ENCODE results near the gene TOPAZ1.

TOPAZ1 gene

DNA sequence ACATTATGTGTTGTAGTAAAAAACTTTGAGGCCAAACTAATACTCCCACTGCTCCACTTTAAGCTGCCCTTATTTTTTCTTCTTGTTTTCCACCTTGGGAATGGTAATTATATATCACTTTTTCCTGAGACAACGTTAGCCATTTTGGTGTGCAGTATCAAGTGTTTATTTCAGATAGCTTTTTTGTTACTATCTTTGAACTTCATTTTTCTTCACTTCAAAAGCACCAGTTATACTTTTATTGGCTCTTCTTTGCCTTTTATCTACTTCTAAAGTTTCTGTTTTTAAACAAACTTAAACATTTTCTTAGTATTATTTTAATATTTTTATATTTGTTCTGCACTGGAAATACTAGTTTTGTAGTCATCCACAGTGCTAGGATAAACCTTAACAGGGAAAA is 6.5 kb downstream of the TOPAZ1 start:
- no peak for DNase-seq (ENCODE audit: low spot score)

DNA sequence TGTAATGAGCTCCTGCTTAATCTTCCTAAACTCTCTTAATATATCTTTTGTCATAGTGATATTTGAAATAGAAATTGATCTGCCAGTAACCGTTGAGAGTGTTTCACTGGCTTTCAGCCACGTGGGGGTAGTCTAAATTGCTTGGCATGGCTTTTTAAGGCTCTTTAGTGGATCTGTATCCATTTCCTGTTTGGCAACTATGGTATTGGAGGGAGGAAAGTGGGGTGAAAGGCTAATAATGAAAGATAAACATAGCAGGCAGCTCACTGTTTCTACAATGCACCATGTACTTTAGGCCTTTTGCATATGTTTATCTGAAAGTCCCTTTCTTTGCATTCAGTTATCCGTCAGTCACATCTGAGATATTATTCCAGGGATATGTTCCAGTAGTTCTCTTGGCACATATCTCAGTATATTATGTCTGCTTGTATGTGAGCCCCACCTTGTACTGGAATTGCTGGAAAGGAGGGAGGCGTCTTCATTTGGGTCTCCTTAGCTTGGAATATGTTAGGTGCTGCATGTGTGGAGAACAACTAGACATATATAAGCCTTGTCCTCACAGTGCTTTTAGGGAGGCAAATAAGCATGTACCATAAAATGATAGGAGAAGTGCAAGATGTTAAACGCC is 10.8 kb downstream of the TOPAZ1 start:
- DNase-seq (ENCODE audit: low spot score), result no peak

DNA sequence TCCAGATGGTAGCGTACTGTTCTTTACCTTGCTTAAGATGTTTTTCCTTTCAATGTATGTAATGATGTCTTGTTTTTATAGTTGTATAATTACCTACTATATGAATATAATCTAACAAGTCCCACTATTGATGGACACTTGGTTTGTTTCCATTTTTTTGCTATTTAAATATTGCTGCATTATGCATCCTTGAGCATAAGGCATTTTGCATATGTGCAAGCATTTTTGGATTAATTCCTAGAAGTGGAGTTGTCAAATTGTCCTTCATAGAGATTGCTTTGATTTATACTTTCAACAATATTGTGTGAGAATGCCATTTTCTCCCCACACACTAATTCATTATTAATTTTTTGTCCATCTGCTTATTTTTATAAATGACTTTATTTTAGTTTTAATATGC is 17.7 kb downstream of the TOPAZ1 start:
- DNase-seq (ENCODE audit: low spot score), result no peak

DNA sequence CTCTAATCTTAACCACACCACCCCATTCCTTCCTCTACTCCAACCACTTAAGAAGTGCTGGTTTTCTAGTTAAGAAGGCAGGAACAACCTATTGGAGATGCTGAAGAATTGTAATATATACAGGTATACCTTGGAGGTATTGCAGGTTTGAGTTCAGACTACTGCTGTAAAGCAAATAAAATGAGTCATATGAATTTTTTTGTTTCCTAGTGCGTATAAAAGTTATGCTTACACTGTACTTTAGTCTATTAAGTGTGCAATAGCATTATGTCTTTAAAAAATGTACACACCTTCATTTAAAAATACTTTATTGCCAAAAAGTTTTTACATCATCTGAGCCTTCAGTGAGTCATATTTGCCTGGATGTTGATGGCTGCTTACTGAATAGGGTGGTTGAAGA is 22.5 kb downstream of the TOPAZ1 start:
- no peak for DNase-seq (ENCODE audit: low spot score)

DNA sequence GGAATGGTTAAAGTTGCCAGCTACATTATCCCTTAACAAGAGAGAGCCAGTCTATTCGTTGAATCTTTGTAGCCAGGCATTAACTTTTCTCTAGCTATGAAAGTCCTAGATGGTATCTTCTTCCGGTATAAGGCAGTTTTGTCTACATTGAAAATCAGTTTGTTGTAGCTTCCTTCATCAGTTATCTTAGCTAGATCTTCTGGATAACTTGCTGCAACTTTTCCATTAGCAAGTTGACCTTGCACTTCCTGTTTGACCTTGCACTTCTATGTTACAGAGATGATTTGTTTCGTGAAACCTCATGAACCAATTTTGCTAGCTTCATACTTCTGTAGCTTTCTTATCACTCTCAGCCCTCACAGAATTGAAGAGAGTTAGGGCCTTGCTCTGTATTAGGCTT is 24.1 kb downstream of the TOPAZ1 start:
- no peak for DNase-seq (ENCODE audit: low spot score)

DNA sequence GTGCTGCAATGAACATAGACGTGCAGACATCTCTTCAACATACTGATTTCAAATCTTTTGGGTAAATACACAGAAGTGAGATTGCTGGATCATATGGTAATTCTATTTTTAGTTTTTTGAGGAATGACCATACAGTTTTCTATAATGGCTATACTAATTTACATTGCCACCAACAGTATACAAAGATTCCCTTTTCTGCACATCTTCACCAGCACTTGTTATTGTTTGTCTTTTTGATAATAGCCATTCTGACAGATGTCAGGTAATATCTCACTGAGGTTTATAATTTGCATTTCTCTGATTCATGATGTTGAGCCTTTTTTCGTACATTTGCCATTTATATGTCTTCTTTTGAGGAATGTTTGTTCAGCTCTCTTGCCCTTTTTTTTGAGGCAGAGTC is 30.5 kb downstream of the TOPAZ1 start:
- DNase-seq (ENCODE audit: low spot score), result no peak

DNA sequence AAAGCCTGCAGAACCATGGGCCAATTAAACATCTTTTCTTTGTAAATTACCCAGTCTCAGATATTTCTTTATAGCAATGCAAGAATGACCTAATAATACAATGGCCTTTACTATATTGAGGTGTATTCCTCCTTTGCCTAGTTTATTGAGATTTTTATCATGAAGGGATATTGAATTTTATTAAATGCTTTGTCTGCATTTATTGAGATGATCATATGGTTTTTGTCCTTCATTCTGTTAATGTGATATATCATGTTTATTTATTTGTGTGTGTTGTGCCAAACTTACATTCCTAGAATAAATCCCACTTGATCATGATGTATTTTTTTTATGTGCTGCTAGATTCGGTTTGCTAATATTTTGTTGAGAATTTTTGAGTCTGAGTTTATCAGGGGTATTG is 36.2 kb downstream of the TOPAZ1 start:
- no peak for DNase-seq (ENCODE audit: low spot score)

DNA sequence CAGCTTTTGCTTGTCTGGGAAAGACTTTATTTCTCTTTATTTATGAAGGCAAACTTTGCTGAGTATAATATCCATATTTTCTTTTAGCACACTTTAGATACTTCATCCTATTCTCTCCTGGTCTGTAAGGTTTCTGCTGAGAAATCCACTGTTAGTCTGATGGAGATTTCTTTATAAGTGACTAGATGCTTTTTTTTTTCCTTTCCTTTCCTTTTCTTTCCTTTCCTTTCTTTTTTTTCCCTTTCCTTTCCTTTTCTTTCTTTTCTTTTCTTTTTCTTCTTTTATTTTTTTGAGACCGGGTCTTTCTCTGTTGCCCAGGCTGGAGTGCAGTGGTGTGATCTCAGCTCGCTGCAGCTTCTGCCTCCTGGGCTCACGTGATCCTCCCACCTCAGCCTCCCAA is 38.4 kb downstream of the TOPAZ1 start:
- no peak for DNase-seq (ENCODE audit: low spot score)

DNA sequence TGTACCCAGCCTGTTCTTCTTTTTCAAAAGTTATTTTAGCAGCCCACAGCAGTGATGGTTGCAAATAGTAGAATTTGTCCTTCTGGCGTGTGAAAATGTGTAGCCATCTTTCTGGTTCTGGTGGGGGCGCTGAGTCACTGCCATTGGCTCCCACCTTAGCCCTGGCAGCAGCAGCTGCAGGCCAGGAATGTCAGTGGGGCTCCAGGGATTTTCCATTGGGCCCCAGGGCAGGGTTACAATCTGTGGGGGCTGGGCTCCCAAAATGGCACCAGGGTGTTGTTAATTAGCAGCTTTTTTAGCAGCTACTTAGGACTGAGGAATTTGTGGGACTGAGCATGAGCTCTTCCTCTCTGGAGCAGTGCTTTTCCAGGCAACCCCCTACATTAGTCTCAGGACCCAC is 38.9 kb downstream of the TOPAZ1 start:
- DNase-seq (ENCODE audit: low spot score), result no peak

DNA sequence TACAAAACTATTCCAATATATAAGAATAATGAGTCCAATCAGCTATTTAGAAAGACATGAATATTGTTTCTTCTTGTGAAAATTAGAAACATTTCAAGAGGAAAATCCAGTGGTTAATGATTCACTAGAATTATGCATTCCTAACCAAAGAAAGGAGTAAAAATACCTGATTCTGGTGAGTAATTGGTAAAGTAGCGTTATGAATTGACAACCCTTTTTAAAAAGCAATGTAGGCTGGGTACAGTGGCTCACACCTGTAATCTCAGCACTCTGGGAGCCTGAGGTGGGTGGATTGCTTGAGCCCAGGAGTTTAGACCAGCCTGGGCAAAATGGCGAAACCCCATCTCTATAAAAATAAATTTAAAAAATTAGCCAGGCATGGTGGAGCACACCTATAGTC is 43.3 kb downstream of the TOPAZ1 start:
- DNase-seq (ENCODE audit: low spot score), result no peak

DNA sequence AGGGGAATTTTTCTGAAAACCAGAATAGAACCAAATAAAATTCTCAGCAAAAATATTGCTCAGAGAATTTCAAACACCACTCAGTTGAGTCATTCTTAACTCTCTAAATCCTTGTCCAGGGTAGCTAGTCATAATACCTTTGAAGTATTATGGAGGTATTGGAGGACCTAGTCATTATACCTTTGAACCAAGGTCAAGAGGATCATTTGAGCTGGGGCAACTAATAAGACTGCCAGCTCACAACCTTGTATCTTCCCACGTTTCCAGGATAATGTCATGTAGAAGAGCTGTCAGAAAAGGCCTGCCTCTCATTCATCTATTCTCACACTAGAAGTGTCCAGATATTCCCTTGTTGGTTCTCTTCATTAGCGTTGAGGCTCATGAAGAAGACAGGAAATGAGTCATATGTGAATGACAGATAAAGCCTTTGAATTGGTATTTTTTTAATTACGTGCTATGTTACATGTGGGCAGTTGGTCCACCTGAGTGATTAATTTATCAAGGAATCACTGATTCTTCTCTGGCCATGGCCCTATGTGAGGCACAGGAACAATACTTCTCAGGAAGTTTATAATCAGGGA is 48.3 kb downstream of the TOPAZ1 start:
- no peak for DNase-seq (ENCODE audit: low spot score)

DNA sequence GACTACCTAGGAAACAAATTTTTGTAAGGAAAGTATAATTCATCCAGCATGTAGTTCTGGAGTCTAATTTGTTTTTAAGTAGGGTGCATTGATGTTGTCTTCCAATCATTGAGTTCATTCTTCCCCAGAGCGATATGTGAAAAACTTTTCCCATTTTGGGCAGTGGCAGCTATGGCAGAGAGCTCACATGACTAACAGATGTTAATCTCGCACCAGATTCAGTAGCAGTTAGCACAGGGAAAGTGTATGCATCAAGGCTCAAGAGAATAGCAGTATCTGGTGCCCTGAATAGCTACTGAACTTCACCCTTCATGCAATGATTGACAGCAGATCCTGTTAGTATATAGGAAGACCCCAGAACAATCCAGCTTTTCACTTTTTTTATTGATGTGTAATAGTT is 50.6 kb downstream of the TOPAZ1 start:
- no peak for DNase-seq (ENCODE audit: low spot score)

DNA sequence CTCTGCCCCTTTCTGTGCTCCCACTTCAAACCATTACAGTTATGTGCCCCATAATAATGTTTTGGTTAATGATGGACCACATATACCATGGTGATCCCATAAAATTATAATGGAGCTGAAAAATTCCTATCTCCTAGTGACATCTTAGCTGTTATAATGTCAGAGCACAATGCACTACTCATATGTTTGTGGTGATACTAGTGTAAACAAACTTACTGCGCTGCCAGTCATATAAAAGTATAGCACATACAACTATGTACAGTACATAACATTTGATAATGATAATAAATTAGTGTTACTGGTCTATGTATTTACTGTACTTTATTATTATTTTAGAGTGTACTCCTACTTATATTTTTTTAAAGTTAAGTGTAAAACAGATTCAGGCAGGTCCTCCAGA is 51.3 kb downstream of the TOPAZ1 start:
- no peak for DNase-seq (ENCODE audit: low spot score)

DNA sequence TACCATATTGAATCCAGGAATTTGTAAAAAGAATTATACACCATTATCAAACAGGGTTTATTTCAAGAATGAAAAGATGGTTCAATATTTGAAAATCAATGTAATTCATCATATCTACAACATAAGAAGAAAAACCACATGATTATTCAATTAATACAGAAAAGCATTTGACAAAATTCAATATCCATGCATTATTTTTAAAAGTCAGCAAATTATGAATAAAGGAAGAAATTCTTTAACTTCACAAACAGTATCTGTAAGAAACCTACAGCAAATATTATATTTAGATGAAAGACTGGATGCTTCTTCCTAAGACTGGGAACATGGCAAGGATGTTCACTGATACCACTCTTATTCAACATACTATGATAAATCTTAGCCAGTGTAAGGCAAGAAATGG is 55.6 kb downstream of the TOPAZ1 start:
- no peak for DNase-seq (ENCODE audit: low spot score)

DNA sequence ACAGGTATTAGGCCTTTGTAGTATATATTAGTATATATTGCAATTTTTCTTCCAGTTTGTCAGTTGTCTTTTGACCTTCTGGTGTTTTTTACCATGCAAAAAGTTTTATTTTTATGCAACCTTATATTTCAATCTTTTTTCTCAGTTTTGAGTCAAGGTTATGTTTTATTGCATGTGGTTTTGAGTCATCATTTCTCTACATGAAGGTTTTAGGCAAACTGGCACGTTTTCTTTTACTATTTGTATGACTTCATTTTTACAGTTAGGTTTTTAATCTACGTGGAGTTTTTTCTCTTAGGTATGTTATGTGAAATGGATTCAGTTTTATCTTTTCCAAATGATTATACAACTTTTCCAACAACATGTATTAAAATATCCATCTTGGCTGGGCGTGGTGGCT is 60.1 kb downstream of the TOPAZ1 start:
- DNase-seq (ENCODE audit: low spot score), result no peak

DNA sequence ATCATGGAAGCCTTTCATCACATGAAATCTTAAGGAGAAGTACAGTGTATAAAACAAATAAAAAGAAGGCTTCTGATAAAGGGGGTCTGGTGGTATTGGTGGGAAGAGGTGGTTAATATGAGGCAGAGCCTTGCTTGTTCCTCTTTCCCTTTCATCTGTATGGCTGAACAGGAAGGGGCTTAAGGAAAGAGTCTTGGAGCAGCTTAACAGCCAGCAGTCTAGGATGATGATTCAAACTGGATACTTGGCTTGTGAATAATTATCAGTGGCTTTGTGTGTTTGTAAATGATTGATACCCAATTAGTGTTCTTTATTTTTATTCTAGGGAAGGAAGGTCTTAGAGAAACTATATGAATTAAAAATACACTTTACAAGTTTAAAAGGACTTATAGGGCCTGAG is 67.8 kb downstream of the TOPAZ1 start:
- DNase-seq (ENCODE audit: low spot score), result no peak

DNA sequence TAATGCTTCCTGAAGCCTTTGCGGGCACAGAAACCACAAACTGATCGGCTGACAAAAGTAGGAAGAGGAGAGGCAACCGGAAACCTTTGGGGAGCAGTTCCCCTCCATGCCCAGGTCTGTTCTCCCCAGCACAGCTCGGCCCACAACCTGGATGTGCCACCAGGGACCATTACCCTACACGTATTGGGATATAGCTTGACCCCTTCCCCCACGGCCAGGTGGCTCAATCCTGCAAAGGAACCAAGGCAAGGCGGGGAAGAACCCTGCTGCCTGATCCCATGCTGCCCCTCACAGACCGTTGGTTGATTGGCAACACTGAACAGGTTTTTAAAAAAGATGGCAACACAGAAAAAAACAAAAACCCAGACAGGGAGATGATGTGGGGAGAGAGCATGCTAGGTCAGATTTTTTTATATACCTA is 77.2 kb downstream of the TOPAZ1 start:
- no peak for DNase-seq (ENCODE audit: low spot score)

DNA sequence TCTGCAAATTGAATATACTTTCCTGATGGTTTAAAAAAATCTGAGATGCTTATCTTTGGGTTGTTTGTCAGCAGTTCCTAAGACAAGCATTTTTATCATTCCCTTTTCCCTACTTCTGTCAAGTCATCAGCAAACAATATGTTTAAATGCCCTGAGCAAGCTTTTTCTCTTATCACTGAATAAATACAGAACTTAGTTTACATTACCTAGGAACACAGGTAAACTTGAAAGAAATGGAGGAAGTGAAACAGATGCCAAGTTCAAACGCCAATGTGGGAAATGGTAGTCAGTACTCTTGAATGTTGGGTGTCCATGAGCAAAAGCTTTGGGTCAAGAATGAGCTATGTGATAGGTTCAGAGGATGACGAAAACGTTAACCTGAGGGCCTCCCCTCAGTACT is 79.6 kb downstream of the TOPAZ1 start:
- no peak for DNase-seq (ENCODE audit: low spot score)

DNA sequence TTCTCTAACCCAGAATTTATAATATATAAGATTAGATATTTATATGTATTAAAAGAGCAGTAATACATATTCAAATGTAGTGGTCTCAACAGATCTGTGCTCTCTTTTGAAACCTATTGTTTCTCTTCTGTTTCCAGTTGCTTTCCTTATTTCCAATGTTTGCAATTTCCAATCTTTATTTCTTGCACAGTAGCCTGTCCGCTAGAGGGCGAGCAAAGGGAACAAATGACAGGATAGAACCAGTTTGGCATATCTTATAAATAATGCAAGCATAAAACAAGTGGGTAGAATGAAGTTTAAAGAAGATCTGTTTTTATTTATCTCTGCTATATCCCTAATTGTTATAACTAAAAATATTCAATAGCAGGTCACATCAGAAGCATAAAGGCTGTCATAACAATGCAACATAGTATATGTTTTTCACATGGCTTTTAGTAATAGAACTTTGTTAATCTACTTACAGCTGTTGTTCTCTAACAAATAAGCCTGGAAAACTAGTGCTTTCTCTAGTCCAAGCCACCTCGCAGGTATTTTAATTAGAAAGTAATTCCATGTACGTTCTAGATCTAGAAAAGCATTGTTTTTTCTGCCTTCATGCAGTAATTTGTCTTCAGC is 81.8 kb downstream of the TOPAZ1 start:
- DNase-seq (ENCODE audit: low spot score), result peak; percentile 83

DNA sequence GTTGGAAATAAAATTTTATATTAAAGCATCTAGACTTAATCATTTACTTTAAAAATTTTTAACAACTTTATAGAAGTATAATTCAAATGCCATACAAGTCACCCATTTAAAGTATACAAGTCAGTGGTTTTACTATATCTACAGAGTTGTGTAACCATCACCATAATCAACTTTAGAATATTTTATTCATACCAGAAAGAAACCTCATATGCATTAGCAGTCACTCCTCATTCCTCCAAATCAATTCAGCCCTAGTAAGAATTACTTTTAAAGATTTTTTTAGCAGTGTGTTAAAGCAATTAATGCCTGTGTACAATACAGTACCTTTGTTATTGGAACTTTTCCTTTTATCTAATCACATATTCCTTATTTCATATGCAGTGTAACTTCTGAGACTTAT is 82.9 kb downstream of the TOPAZ1 start:
- DNase-seq (ENCODE audit: low spot score), result no peak

DNA sequence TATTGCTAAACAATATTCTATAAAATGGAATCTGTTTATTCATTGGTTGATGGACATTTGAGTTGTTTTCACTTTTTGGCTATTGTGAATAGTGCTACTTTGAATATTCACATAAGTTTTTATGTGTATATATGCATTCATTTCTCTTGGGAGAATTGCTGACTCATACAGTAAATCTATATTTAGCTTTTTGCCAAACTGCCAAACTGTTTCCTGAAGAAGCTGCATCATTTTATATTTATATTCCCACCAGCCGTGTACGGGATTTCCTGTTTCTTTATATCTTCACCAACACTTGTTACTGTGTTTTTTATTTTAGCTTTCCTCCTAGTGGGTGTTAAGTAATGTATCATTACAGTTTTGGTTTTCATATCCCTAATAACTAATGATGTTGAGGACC is 84.3 kb downstream of the TOPAZ1 start:
- no peak for DNase-seq (ENCODE audit: low spot score)

DNA sequence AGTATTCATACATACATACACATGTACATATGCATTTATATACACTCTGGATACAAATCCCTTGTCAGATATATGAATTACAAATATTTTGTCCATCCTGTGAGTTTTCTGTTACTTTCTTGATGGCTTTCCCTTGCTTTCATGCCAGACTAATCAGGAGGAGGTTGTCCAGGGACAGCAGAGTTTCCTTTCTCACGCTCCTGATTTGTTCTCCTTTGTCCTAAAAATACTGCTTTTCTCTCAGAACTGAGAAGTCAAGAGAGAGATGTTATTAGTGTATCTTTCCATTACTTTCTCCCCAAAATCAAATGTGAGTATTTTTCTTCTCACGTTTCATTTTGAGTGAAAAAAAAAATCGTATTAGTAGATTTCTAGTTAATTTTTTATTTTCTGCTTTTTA is 84.8 kb downstream of the TOPAZ1 start:
- no peak for DNase-seq (ENCODE audit: low spot score)

DNA sequence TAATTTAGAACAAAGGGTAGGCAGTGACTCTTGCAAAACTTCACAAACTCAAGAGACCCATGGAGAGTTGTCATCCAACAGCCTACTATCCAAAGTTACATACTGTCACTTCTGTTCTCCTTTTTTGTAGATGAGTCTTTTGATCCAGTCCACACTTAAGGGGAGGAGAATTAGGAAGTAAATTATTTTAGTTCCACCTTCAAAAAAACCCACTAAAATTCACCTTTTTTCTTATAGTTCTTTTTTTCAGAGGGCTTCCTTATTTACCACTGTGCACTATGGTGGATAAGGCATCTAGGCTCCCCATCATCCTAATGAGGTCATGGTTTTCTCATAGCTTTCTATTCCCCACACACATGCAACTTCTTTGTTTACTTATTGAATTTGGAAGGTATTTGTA is 88.3 kb downstream of the TOPAZ1 start:
- DNase-seq (ENCODE audit: low spot score), result no peak

DNA sequence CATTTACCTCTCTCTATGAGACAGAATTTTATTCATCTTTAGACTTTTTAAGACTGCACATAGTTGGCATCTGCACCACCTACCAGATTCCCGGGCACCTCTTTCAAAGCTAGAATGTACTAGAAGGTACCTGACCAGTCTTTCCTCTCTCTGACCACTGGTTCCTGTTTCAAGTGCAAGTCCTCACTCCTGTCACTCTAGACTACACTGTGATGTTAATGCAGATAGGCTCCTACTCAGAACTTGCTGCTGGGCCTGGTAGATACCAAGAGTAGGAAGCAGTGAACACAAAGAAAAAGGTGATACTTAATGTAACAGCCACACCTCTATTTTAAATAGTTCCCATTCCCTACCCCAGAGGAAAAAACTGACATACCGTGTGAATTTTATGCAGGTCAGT is 88.8 kb downstream of the TOPAZ1 start:
- DNase-seq (ENCODE audit: low spot score), result no peak

All from Ammon's horn (tissue), 1 donor.